ENCODE results near the gene GPC3. TPM values are rescaled to one million over a fixed set of nuclear protein-coding genes. Genes with fewer than 3 reads are reported as not detected.

The GPC3 gene
- total RNA-seq, 6 experiments from 2014 or later, result 0.31 to 6.8 (median 1.8) TPM

DNA sequence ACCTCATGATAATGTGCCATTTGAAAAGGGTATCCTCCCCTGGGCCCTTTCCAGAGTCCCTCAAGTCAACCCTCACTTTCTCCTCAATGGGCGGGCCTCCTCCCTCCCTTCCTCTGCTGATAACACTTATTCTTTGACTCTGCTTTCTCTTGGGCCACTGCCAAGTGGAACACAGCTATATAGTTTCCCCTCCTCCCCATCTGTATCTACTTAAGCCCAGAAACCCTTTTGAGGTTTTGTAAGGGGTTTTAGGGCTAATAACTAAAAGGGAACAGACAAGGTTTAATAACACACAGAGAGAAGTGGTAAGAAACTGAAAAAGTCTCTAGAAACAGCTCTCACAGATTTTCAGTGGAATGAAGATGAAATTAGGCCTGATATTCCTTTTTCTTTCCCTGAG is 116.7 kb downstream of the GPC3 start:
- TF ChIP-seq, protein P1, sequence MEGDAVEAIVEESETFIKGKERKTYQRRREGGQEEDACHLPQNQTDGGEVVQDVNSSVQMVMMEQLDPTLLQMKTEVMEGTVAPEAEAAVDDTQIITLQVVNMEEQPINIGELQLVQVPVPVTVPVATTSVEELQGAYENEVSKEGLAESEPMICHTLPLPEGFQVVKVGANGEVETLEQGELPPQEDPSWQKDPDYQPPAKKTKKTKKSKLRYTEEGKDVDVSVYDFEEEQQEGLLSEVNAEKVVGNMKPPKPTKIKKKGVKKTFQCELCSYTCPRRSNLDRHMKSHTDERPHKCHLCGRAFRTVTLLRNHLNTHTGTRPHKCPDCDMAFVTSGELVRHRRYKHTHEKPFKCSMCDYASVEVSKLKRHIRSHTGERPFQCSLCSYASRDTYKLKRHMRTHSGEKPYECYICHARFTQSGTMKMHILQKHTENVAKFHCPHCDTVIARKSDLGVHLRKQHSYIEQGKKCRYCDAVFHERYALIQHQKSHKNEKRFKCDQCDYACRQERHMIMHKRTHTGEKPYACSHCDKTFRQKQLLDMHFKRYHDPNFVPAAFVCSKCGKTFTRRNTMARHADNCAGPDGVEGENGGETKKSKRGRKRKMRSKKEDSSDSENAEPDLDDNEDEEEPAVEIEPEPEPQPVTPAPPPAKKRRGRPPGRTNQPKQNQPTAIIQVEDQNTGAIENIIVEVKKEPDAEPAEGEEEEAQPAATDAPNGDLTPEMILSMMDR (IDR thresholded peaks at IDR 0.05), result no peak
- no peak for TF ChIP-seq POLR2A (IDR thresholded peaks at IDR 0.05)
- 50% methylated on average over 1 of the region's 1 CpG for WGBS (ENCODE audit: insufficient coverage, low coverage, low lambda C conversion rate, missing lambda C conversion rate)

DNA sequence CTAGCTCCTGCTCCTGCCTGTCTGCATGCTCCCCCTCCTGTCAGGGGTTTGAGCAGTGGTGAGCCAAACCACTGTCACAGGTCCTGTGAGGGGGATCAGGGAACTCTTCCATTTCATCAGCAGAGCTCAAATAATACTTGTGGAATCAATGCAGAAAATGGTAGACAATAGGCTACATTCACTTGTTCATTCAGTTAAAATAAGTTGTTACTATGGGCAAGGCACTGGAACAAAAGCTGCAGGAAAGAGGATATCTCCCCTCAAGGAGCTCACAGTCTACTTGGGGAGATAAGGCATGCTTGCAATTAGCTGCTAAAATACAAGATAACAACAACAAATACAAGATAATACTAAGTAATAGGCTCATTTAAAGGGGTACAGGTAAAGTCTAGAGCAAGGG is 117.1 kb downstream of the GPC3 start:
- ATAC-seq (no peak), DNase-seq (no peak)
- Histone ChIP-seq H3K27ac (no peak overlapping the region), H3K4me3 (no peak overlapping the region), H3K4me1 (no peaks in the 10 kb centered on the region), H3K9me3 (no peaks in the 10 kb centered on the region), H3K36me3 (no peaks in the 10 kb centered on the region), H3K27me3 (peaks cover 0 to 7% of the 10 kb centered on the region in 2 donors)
- intact Hi-C loops (cut with DNase I), result no loop called here
- no peak for TF ChIP-seq POLR2A (IDR thresholded peaks at IDR 0.05)
- TF ChIP-seq, protein P1 (IDR thresholded peaks at IDR 0.05), result no peak

More for the DNA sequence above, 116.7 kb downstream of the GPC3 start:
- Histone ChIP-seq H3K4me3 (no peak overlapping the region), H3K27me3 (peaks cover 0 to 7% of the 10 kb centered on the region in 2 donors), H3K36me3 (no peaks in the 10 kb centered on the region), H3K4me1 (no peaks in the 10 kb centered on the region), H3K27ac (no peak overlapping the region), H3K9me3 (no peaks in the 10 kb centered on the region)
- ATAC-seq, result no peak
- intact Hi-C loops (cut with DNase I), result no loop called here
- DNase-seq, result no peak

DNA sequence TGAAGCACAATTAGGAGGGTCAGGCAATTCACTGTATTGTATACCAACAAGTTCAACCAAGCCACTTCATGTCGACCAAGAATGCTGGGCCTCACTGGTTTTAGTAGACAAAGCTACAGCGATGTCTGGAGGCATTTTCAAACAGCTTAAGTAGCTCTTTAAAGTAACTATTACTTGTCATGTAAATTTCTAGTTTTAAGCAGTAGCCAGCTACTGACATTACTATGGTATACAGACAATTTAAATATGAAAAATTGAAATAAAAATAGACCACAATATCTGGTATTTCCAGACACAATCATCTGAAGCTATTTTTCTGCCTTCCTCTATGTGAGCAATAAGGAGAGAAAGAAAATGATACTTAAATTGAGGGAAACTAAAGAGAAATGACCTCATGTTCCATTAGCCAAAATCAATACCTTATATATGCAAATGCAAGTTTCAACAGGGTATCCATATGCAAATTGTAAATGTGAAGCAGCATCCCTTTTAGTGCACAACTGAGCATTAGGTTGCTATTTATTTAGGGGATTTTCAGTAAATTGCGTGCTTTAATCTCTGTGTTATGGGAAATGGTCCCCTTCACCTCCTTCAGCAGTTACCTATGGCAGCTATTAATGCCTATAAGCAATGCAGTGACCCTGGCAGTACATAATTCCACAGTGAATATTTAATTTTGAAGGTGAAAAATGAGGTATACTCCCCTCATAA is 119.5 kb downstream of the GPC3 start:
- no peaks in the 10 kb centered on the region for H3K36me3 ChIP-seq
- intact Hi-C loops (cut with DNase I), result no loop called here
- H3K27me3 ChIP-seq, result peaks cover 0 to 11% of the 10 kb centered on the region in 2 donors
- H3K27ac ChIP-seq, result no peak overlapping the region
- TF ChIP-seq, protein P1 (IDR thresholded peaks at IDR 0.05), result no peak
- no peak for TF ChIP-seq POLR2A (IDR thresholded peaks at IDR 0.05)
- 50% methylated on average over 3 of the region's 3 CpGs for WGBS (ENCODE audit: insufficient coverage, low coverage, low lambda C conversion rate, missing lambda C conversion rate)
- DNase-seq (no peak), ATAC-seq (no peak)
- H3K4me3 ChIP-seq, result no peak overlapping the region
- no peaks in the 10 kb centered on the region for H3K4me1 ChIP-seq
- H3K9me3 ChIP-seq, result no peaks in the 10 kb centered on the region

DNA sequence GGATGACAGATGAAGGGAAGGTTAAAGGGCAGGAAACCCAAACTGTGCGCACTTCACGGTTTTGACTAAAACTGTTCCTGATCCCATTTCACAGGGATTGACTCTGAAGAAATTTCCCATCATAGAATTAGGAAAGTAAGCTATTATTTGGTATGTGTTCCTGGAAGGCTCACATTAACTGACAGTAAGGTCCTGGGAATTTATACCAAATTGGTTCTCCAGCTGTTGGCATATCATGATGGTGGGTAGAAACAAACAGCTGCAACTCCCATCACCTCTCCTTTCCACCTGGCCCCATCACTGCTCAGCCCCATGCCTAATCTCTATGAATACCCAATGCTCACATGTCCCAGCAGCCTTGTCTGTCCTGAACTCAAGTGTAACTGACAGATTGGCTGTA is 121.2 kb downstream of the GPC3 start:
- no peak overlapping the region for H3K27ac ChIP-seq
- no peak overlapping the region for H3K4me3 ChIP-seq
- H3K36me3 ChIP-seq, result no peaks in the 10 kb centered on the region
- H3K9me3 ChIP-seq, result no peaks in the 10 kb centered on the region
- DNase-seq (no peak), ATAC-seq (no peak)
- WGBS (ENCODE audit: insufficient coverage, low coverage, low lambda C conversion rate, missing lambda C conversion rate), result 49% methylated on average over 2 of the region's 2 CpGs
- no peaks in the 10 kb centered on the region for H3K4me1 ChIP-seq
- peaks cover 0 to 11% of the 10 kb centered on the region in 2 donors for H3K27me3 ChIP-seq
- intact Hi-C loops (cut with DNase I), result no loop called here
- TF ChIP-seq POLR2A (IDR thresholded peaks at IDR 0.05), result no peak
- TF ChIP-seq, protein P1 (IDR thresholded peaks at IDR 0.05), result no peak

Data from right lobe of liver (tissue), 6 donors.